Suprapubic skin (tissue), 4 donors: ENCODE results near the gene BEX2.
"Not testable (repeated sequence)": the region's sequence is repeated elsewhere in the genome, so short reads cannot be mapped to it uniquely, and the experiment has no call there.

Experiments
- CTCF ChIP-seq, 2 donors: fragments of 200-600 bp in 1 of 2; fragments of 450-650 bp in 1 of 2; sonication (generic) in 1 of 2; IDR thresholded peaks; one replicate each; pipeline ENCODE4 v1.5.1; 2016 to 2019; ENCODE audit warnings: antibody characterized with exemption in 2 of 2, mild to moderate bottlenecking in 1 of 2, moderate library complexity in 1 of 2
- EP300 ChIP-seq: sonication (generic); formaldehyde crosslinking; IDR thresholded peaks from one replicate; pipeline ENCODE4 v1.6.1; 2017; ENCODE audit warnings: antibody characterized with exemption
- POLR2A ChIP-seq, 2 donors: fragments of 450-650 bp; IDR thresholded peaks; one replicate each; pipeline ENCODE4 v1.6.1; 2017; ENCODE audit warnings: antibody characterized with exemption in 2 of 2, mild to moderate bottlenecking in 2 of 2, moderate library complexity in 2 of 2
- POLR2AphosphoS5 ChIP-seq, 3 donors: sonication (generic); formaldehyde crosslinking; IDR thresholded peaks; one replicate each; pipeline ENCODE4 v1.6.1; 2017; ENCODE audit warnings: antibody characterized with exemption in 3 of 3

GRCh38 chrX:103359605-103360004 is 48.8 kb upstream of the BEX2 start:
- TF ChIP-seq CTCF (IDR thresholded peaks at IDR 0.05); POLR2A (IDR thresholded peaks at IDR 0.05); POLR2AphosphoS5 (IDR thresholded peaks at IDR 0.05); EP300: not testable (repeated sequence)
